Smooth muscle cell (in vitro differentiated cells): Measurements from ENCODE around the gene PREB. TPM values are rescaled to one million over a fixed set of nuclear protein-coding genes. Genes with fewer than 3 reads are reported as not detected.

Source experiments
- DNase-seq: peaks from one replicate; lab custom pipeline; 2025; ENCODE audit not compliant: unreplicated experiment; lab: John Stamatoyannopoulos, UW
- H2AFZ ChIP-seq: fragments of 200-600 bp; sonication (generic); 2 replicates; pipeline ENCODE4 v1.6.0; 2016; ENCODE audit warnings: antibody characterized with exemption, low read depth, mild to moderate bottlenecking
- H3F3A ChIP-seq: fragments of 200-600 bp; sonication (generic); 2 replicates; pipeline ENCODE4 v1.6.0; 2017; ENCODE audit warnings: antibody characterized with exemption, low read depth
- H3K27ac ChIP-seq: fragments of 200-600 bp; sonication (generic); 2 replicates; pipeline ENCODE4 v1.5.1; 2016; ENCODE audit warnings: low read depth, mild to moderate bottlenecking
- H3K27me3 ChIP-seq: fragments of 200-600 bp; sonication (generic); 2 replicates; pipeline ENCODE4 v1.6.1; 2016; ENCODE audit warnings: low read depth, mild to moderate bottlenecking
- H3K36me3 ChIP-seq: fragments of 200-600 bp; sonication (generic); 2 replicates; pipeline ENCODE4 v1.5.1; 2016; ENCODE audit warnings: low read depth
- H3K4me1 ChIP-seq: fragments of 200-600 bp; sonication (generic); 2 replicates; pipeline ENCODE4 v1.5.1; 2016; ENCODE audit warnings: low read depth
- H3K4me2 ChIP-seq: fragments of 200-600 bp; sonication (generic); 2 replicates; pipeline ENCODE4 v1.6.0; 2016; ENCODE audit warnings: mild to moderate bottlenecking
- H3K4me3 ChIP-seq: fragments of 200-600 bp; sonication (generic); 2 replicates; pipeline ENCODE4 v1.5.1; 2016; ENCODE audit warnings: mild to moderate bottlenecking
- H3K79me2 ChIP-seq: fragments of 200-600 bp; sonication (generic); 2 replicates; pipeline ENCODE4 v1.6.0; 2016; ENCODE audit warnings: low read depth, mild to moderate bottlenecking
- H3K9ac ChIP-seq: fragments of 200-600 bp; sonication (generic); 2 replicates; pipeline ENCODE4 v1.6.0; 2016; ENCODE audit warnings: low read depth
- H3K9me3 ChIP-seq: fragments of 200-600 bp; sonication (generic); replicated peaks from 2 replicates; pipeline ENCODE4 v1.5.1; 2016; ENCODE audit warnings: low read depth
- H4K20me1 ChIP-seq: fragments of 200-600 bp; sonication (generic); 2 replicates; pipeline ENCODE4 v1.6.0; 2016; ENCODE audit warnings: low read depth
- CTCF ChIP-seq: fragments of 200-600 bp; sonication (generic); IDR thresholded peaks from 2 replicates; pipeline ENCODE4 v1.5.1; 2017; ENCODE audit warnings: borderline replicate concordance, mild to moderate bottlenecking, antibody characterized with exemption; ENCODE audit not compliant: insufficient read depth, poor library complexity, severe bottlenecking
- WGBS: methylation state at CpG from one replicate; pipeline ENCODE4 v1.1.7; 2016; ENCODE audit warnings: low lambda C conversion rate; 5-methylcytosine and 5-hydroxymethylcytosine counted together
- polyA plus RNA-seq: library from polyadenylated mRNA; unstranded; fragments of >200 nt; fragmentation: Nextera tagmentation; extraction: Ambion mirVana; gene quantifications from 2 replicates; pipeline ENCODE4 v1.2.1, GENCODE V29; 2016
- total RNA-seq: library from RNA; depleted of rRNA; stranded (reverse); fragments of >200 nt; gene quantifications from 2 replicates; pipeline ENCODE4 v1.2.3, GENCODE V29; 2014

PREB gene
- total and polyA plus RNA-seq, 2 experiments from 2014 or later: 53.2 to 62.6 TPM

DNA sequence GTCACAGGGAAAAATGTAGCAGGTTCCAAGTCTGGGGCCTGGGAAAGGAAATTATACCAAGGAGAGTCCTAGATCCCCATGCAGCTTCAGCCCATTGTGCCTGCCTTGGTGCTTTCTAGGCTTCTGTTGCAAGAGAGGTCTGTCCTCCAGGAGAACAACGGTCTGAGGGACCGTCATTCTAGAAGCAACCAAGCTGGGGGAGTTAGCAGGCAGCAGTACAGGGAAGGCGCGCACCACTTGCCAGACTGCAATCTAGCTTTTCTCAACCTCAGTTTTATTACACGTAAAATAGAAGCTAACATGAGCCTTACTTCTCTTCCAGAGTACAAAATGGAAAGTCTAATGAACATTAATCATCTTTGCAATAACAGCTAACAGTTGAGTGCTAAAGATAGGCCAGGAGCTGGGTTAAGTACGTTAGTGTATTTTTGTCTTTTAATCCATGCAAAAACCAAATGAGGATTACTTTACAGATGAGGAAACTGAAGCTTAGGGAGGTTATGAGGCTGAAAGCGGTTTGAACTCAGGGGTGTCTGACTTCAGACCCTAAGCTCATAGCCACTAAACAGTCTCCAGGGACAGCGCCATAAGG, 16.3 kb upstream of the PREB start:
- Histone ChIP-seq H3K27me3 (no peaks in the 10 kb centered on the region), H3K9me3 (no peaks in the 10 kb centered on the region), H3K79me2 (no peaks in the 10 kb centered on the region), H3K4me1 (no peaks in the 10 kb centered on the region), H3K9ac (no peak overlapping the region), H3K27ac (no peak overlapping the region), H3F3A (no peaks in the 10 kb centered on the region), H4K20me1 (no peaks in the 10 kb centered on the region), H3K36me3 (no peaks in the 10 kb centered on the region), H3K4me2 (no peak overlapping the region), H3K4me3 (no peak overlapping the region), H2AFZ (no peak overlapping the region)
- WGBS: 88% methylated on average over 8 of the region's 8 CpGs
- no peak for TF ChIP-seq CTCF
- DNase-seq: no peak

DNA sequence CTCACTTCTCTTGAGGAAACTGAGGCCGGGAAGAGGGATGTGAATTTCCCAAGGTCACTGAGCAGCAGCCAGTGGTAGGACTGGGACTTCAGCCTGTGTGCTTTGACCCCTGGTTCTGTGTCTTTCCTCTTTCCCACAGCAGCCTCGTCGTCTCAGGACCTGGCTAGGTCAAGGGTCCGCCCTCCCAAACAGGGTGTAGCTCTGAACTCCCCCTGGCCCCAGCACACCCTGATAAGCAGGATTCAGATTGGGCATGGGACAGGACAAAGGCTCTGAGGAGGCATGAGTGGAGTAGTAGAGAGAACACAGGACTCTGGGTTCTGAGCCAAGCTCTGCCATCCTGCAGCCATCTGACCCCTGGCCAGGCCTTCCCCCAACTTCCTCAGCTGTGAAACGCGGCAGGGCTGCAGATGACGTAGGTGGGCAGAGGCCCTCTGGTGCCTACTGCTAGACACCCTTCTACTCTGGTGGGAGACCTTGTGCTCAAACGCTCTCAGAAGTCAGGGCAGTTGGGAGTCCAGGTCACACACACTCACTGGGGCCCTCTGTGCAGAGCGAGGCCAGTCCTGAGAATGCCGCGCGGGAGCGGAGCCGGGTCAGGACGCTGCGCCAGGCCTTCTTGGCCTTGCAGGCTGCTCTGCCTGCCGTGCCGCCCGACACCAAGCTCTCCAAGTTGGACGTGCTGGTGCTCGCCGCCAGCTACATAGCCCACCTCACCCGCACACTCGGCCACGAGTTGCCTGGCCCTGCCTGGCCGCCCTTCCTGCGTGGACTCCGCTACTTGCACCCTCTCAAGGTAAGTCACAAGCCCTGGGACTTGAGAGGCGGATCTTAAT, 15.4 kb upstream of the PREB start:
- DNase-seq: no peak
- Histone ChIP-seq H4K20me1 (no peaks in the 10 kb centered on the region), H3K79me2 (no peaks in the 10 kb centered on the region), H3K9ac (no peak overlapping the region), H3K27ac (no peak overlapping the region), H3K9me3 (no peaks in the 10 kb centered on the region), H3K36me3 (no peaks in the 10 kb centered on the region), H2AFZ (no peak overlapping the region), H3K4me1 (no peaks in the 10 kb centered on the region), H3K4me3 (no peak overlapping the region), H3K27me3 (no peaks in the 10 kb centered on the region), H3K4me2 (no peak overlapping the region), H3F3A (no peaks in the 10 kb centered on the region)
- no peak for TF ChIP-seq CTCF
- WGBS: 92% methylated on average over 18 of the region's 29 CpGs

- peaks cover under 1% of the 10 kb centered on the region for H3K27me3 ChIP-seq
- H3K4me1 ChIP-seq: no peaks in the 10 kb centered on the region
- TF ChIP-seq CTCF: no peak
- 91% methylated on average over 12 of the region's 12 CpGs for WGBS
- no peaks in the 10 kb centered on the region for H3K36me3 ChIP-seq
- H3K9ac ChIP-seq: no peak within 1 kb of the TSS
- H3K27ac ChIP-seq: no peak within 1 kb of the TSS
- H3K4me2 ChIP-seq: no peak within 1 kb of the TSS
- H3K4me3 ChIP-seq: no peak within 1 kb of the TSS
- H3F3A ChIP-seq: no peaks in the 10 kb centered on the region
- no peaks in the 10 kb centered on the region for H4K20me1 ChIP-seq
- H3K9me3 ChIP-seq: no peaks in the 10 kb centered on the region
- no peaks in the 10 kb centered on the region for H3K79me2 ChIP-seq
- no peak for DNase-seq
- no peak within 1 kb of the TSS for H2AFZ ChIP-seq
Observed at GRCh38 chr2:27148801-27149439, 14.5 kb upstream of the PREB start, which contains the start of gene TCF23. TCF23 (plus strand) TSS chr2:27149004; CDS start chr2:27149134, 130 bp downstream.
